ENCODE measurements around the gene EEF1AKMT3.
A peak's percentile ranks its signal among the peaks of the same experiment; 100 is the strongest.
"Not testable (repeated sequence)": the region's sequence is repeated elsewhere in the genome, so short reads cannot be mapped to it uniquely, and the experiment has no call there.

EEF1AKMT3 gene

DNA sequence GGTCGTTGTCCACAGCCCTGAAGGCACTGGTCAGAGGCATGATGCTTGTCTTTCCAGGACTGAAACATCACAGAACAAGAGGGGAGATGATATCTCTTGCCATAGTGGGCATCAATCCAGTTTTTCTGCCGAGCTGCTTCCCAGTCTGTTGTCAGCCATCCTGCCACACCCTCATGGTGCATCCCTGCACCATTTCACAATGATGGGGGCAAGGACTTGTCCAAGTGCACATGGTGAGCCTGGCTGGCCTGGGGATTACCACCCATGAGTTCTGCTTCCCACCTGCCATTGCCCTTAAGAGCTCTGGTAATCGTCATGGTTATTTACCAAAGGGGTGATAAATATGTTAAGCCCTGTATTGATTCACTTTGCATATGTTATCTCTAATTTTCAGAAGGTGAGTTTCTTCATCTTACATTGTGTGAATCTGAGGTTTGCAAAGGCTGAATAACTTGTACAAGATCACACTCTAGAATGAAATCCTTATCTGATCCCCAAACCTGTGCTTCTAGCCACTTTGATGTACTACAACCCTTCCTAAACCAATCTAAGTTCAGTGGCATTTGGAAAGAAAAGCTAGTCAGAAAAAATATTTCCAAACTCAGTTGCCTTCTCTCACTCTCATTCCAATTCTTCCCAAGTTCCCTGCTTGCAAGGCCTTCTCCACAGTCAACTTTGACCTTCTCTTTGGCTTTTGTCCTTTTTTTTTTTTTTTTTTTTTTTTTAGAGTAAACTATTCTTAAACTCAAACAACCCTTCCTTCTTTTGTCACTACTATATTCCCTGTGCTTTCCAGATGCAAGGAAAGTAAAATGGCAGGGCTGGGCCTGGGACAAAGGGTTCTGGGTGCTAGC, 43.8 kb downstream of the EEF1AKMT3 start:
- Mint-ChIP-seq H3K4me1 (ENCODE audit: low read depth) (no peaks in the 10 kb centered on the region), H3K9me3 (no peaks in the 10 kb centered on the region), H3K4me3 (no peak overlapping the region), H3K27ac (no peak overlapping the region), H3K36me3 (ENCODE audit: low read depth) (peaks cover 28% of the 10 kb centered on the region), H3K27me3 (no peaks in the 10 kb centered on the region)
- no peak for DNase-seq

DNA sequence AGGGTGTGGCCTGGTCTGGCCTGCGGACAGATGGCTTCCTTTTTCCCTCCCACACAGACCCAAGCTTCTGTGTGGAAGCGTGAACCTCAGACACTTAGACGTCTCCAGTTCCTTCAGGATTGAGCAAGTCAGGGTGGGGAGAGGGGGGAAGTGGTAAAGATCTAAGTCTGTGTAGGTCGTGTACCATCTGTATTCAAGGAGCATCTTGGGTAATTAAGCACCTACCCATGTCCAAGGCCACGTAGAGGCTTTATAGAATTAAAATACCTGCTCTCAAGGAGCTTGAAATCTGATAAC, 44.4 kb downstream of the EEF1AKMT3 start:
- DNase-seq, result no peak
- Mint-ChIP-seq H3K9me3 (no peaks in the 10 kb centered on the region), H3K27me3 (no peaks in the 10 kb centered on the region), H3K27ac (no peak overlapping the region), H3K4me1 (ENCODE audit: low read depth) (no peaks in the 10 kb centered on the region), H3K4me3 (no peak overlapping the region), H3K36me3 (ENCODE audit: low read depth) (peaks cover 30% of the 10 kb centered on the region)

DNA sequence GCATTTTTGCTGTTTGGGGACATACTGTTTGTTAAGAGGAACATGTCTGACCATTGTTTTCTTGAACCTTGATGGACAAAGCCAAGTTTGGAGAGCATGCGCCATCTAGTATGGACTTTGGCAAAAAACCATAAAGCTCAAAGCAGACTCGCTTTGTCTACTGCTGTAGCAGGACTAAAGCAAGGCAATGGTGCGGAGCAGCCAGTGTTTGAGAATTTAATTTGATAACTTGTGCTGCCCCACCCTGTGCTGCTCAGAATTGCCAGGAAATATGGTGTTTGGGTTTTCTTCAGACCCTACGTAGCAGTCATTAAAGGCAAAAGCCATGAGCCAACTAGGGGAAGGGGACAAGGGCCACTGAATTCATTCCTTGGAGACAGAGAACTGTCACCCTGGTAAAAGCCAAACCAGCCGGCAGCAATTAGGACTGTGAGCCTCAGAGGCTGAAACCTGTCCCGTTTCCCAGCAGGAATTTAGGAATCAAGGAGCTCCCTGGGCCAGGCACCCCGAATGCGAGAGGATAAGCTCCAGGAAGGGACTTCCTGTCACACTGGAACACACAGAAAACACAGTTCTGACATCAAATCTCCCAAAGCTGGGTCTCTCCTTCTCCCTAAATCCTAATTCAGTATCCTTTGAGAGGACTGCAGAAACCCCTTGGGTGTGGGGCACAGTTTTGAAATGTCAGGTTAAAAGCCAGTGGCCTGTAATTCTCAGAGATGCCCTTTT, 45.0 kb downstream of the EEF1AKMT3 start:
- H3K4me3 Mint-ChIP-seq, result no peak overlapping the region
- DNase-seq, result no peak
- H3K9me3 Mint-ChIP-seq, result no peaks in the 10 kb centered on the region
- H3K36me3 Mint-ChIP-seq (ENCODE audit: low read depth), result peaks cover 35% of the 10 kb centered on the region
- no peak overlapping the region for H3K27ac Mint-ChIP-seq
- H3K4me1 Mint-ChIP-seq (ENCODE audit: low read depth), result no peaks in the 10 kb centered on the region
- no peaks in the 10 kb centered on the region for H3K27me3 Mint-ChIP-seq

DNA sequence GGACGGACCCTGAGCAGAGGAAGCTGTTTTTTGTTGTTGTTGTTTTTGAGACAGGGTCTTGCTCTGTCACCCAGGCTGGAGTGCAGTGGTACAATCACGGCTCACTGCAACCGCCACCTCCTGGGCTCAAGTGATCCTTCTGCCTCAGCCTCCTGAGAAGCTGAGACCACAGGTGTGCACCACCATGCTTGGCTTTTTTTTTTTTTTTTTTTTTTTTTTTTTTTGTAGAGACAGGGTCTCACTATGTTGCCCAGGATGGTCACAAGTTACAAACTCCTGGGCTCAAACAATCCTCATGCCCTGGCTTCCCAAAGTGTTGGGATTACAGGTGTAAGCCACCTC, 45.5 kb downstream of the EEF1AKMT3 start:
- not testable (repeated sequence) for DNase-seq; H3K27me3 Mint-ChIP-seq; H3K4me1 Mint-ChIP-seq (ENCODE audit: low read depth); H3K4me3 Mint-ChIP-seq; H3K27ac Mint-ChIP-seq; H3K9me3 Mint-ChIP-seq
- H3K36me3 Mint-ChIP-seq (ENCODE audit: low read depth), result peaks cover 36% of the 10 kb centered on the region

DNA sequence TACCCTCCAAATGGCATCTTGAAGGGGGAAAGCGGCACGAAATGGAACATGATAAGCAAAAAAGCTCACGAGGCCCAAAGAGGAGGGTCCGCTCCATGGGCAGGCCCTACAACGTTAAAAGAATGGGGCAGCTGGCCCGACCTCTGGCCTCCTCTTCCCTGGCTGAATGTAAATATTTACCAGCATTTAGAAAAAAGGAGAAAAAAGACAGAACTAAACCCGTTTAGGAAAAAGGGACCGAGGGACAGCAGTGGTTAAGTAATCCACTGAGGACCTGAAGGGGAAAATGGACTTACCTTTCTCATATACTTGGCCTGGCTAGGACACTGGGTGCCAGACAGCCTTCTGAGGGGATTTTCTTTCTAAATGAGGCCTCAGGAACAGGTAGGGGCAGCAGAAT, 47.7 kb downstream of the EEF1AKMT3 start:
- Mint-ChIP-seq H3K27ac (peak overlapping the region; percentile 59), H3K36me3 (ENCODE audit: low read depth) (peaks cover 56% of the 10 kb centered on the region)
- not testable (repeated sequence) for DNase-seq; H3K9me3 Mint-ChIP-seq; H3K27me3 Mint-ChIP-seq; H3K4me3 Mint-ChIP-seq; H3K4me1 Mint-ChIP-seq (ENCODE audit: low read depth)

DNA sequence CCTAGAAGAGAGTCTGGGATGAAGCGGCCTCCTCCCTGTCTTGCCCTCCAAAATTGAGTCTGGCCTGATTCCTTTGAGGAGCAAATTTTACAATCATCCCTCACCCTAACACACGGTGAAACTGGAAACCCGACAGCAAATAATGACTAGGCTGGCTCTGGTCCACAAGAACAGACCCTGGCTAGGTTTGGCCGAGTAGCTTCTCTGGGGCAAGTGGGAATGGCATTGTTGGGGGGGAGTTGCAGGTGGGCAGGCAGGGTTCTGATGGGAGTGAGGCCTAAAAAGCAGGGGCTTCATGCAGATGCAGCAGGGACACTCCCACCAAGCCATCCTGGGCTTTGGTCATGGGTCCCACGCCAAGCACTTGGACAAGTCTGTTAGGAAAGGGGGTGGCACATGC, 48.6 kb downstream of the EEF1AKMT3 start:
- H3K9me3 Mint-ChIP-seq; H3K27me3 Mint-ChIP-seq; H3K4me1 Mint-ChIP-seq (ENCODE audit: low read depth); DNase-seq; H3K4me3 Mint-ChIP-seq: not testable (repeated sequence)
- Mint-ChIP-seq H3K27ac (peak overlapping the region; percentile 14), H3K36me3 (ENCODE audit: low read depth) (peaks cover 65% of the 10 kb centered on the region)

DNA sequence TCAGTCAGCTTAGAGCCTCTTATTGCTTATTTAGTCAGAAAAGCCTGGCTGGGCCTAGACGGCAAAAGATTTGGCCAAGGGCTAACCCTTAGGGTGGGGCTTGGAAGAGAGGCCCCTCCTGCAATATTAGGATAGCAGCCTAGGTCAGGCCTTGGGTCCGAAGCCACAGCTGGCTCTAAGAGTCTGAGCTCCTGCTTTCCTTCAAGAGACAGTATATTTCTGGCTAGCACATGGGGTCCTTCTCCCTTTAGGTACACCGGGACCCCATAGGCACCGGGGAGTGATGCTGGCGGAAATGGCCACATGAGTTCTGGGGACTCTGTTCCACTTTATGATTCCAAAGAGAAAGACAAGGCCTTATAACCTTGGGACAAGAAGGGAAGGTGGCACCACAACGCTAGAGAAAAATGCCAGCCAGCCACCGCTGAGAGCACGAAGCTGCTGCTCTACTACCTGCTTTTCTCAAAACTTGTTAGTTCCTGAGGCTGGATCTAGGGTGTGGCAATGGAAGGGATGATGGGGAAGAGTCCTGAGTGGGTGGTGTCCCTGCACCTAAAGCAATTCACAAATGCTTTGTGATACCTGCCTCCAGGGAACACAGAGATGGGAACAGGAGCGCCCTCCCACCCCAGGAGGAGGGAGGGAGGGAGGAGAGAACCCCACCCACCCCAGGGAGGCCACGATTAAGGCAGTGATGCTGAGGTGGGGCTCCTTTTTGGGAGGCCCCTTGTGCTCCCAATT, 49.2 kb downstream of the EEF1AKMT3 start:
- peak overlapping the region; percentile 37 for H3K27ac Mint-ChIP-seq
- no peaks in the 10 kb centered on the region for H3K4me1 Mint-ChIP-seq (ENCODE audit: low read depth)
- peaks cover 71% of the 10 kb centered on the region for H3K36me3 Mint-ChIP-seq (ENCODE audit: low read depth)
- H3K4me3 Mint-ChIP-seq, result no peak overlapping the region
- no peaks in the 10 kb centered on the region for H3K9me3 Mint-ChIP-seq
- DNase-seq, result no peak
- no peaks in the 10 kb centered on the region for H3K27me3 Mint-ChIP-seq

DNA sequence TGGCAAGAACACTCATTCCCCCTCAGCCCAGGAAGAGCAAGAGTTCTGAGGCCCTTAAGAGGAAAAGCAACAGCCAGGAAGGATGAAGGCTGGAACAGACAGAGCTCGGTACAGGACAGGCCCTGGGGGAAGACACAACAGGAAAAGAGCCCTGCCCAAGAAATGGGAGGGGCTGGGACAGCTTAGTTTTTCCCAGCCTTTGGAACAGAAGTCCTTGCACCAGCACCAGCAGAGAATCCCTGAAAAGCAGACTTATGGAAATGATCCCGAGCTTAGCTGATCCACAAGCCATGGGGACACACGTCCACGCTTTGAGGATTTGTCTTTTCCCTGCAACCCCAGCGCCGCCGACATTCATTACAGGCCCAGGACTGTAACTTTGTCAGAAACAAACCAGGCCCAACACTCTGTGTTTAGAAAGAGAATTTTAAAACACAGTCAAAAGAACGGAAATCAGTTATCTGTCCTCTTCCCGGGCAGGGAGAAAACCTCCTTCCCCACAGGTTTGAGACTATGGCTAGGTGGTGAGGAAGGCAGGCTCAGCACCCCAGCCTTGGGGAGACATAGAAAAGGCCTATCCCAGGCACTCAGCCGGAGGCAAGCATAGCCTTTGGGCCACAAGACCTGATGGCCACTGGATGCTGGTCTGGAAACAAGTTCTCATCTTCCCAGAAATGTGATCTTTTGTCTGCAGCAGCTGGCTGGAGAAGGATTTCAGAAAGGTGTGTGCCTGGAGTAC, 50.1 kb downstream of the EEF1AKMT3 start:
- H3K36me3 Mint-ChIP-seq (ENCODE audit: low read depth), result peaks cover 81% of the 10 kb centered on the region
- H3K4me3 Mint-ChIP-seq, result no peak overlapping the region
- H3K9me3 Mint-ChIP-seq, result no peaks in the 10 kb centered on the region
- no peak for DNase-seq
- H3K27ac Mint-ChIP-seq, result peak overlapping the region; percentile 57
- no peaks in the 10 kb centered on the region for H3K27me3 Mint-ChIP-seq
- H3K4me1 Mint-ChIP-seq (ENCODE audit: low read depth), result no peaks in the 10 kb centered on the region

DNA sequence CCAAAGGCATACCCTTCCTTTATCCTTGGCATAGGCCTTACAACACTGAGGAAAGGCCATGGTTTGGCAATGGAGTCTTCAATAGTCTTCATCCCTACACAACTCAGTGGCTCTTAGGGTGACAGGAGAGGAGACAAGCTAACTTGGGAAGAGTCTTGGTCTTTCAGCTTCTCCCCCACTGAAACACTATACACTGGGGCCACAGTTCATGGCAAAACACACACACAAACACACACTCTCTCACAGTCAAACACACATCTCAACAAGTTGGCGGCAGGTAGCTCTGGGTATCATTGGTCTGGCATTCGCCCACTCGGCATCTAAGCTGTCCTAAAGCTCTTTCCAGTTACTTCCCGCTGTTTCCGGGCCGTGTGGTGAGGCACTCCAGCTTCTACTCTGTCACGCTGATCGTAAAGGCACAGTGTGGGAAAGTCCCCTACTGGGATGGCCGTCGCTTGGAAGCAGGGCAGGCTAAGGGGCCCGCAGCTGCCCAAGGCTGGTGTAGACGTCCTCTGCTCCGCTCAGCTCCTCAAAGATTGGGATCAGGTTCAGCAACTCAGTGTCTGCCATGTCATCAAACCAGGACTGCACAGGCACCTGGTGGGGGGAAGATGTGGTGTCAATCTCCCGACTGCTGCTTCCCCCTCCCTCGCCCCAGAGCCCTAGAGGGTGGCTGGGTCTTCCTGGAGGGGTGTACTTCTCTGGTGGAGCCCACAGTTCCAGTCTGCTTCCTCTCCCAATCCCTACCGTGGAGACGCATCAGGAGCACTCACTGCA, 50.9 kb downstream of the EEF1AKMT3 start:
- Mint-ChIP-seq H3K27ac (peak overlapping the region; percentile 5), H3K4me3 (no peak overlapping the region), H3K36me3 (ENCODE audit: low read depth) (peaks cover 85% of the 10 kb centered on the region), H3K27me3 (no peaks in the 10 kb centered on the region), H3K4me1 (ENCODE audit: low read depth) (no peaks in the 10 kb centered on the region), H3K9me3 (no peaks in the 10 kb centered on the region)
- DNase-seq, result no peak

DNA sequence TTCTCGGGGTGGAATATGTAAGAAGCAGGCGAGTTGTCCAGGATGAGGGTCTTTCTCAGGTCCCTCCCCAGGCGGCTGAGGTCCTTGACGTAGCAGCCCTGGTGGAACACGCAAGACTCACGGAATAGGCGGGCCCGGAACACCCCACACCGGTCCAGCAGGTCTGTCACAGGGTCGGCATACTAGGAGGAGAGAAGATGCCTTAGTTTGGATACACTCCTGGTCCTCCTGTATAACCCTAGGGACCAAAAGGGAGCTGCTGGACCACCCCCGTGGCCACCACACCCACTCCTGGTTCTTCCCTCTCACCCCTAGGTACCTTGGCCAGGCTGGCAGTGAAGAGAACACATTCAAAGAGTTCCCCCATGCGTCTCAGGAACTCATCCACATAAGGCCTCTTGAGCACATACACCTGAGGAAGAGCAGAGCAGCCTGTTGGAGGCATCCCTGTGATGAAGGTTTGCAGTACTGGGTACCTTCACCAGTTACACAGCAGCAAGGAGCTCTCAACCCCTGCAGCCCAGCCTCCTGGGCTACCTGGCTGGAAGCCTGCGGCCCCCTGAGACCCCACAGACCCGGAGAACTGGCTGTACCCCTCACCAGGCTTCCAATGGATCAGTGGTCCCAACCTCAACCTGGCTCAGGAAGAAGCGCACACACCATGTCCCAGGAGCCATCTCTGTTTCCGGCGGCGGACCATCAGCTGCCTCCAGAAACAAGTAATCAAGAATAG, 51.7 kb downstream of the EEF1AKMT3 start:
- Mint-ChIP-seq H3K4me1 (ENCODE audit: low read depth) (peaks cover 3% of the 10 kb centered on the region), H3K4me3 (no peak overlapping the region), H3K36me3 (ENCODE audit: low read depth) (peaks cover 89% of the 10 kb centered on the region), H3K27ac (peak overlapping the region; percentile 9), H3K27me3 (no peaks in the 10 kb centered on the region), H3K9me3 (no peaks in the 10 kb centered on the region)
- DNase-seq, result no peak

DNA sequence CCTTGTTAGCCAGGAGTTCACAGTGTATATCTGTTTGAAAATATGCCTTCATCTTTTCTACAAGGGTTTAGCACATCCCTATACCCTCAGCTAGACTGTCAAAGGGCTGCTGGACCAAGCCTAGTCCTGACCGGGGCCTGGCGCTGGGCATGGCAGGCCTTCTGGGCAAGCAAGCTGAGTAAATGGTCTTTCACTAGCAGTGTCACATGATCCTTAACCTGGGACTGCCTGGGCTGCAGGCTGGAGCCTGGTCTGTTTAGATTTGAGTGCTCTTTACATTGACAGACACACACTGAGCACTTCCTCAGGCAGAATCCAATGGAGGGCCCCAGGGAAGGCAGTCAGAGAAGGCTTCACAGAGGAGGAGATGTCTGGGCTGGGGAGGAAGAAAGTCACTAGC, 53.0 kb downstream of the EEF1AKMT3 start:
- H3K36me3 Mint-ChIP-seq (ENCODE audit: low read depth), result peaks cover 88% of the 10 kb centered on the region
- H3K9me3 Mint-ChIP-seq, result no peaks in the 10 kb centered on the region
- H3K27me3 Mint-ChIP-seq, result no peaks in the 10 kb centered on the region
- H3K27ac Mint-ChIP-seq, result peak overlapping the region; percentile 65
- H3K4me1 Mint-ChIP-seq (ENCODE audit: low read depth), result peaks cover 15% of the 10 kb centered on the region
- DNase-seq, result no peak
- no peak overlapping the region for H3K4me3 Mint-ChIP-seq

DNA sequence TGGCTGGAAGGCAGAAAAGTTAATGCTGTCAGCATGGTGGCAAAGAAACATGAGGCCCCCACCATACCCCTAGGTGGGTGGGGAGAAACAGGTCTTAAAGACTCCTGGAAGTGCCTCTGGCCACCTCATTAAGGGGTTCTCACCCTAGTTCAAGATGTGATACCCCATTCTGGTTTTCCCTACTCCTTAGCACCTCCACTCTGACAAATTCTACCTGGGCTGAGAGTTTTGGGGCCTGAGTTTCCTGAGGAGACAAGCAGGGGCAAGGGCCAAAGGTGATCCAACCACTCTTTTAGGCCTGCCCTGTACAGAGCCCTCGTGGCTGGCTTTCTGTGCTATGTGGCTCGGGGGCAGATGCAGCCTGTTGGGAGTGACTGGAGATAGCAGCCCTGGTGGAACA, 54.0 kb downstream of the EEF1AKMT3 start:
- DNase-seq, result no peak
- peaks cover 20% of the 10 kb centered on the region for H3K4me1 Mint-ChIP-seq (ENCODE audit: low read depth)
- peak overlapping the region; percentile 71 for H3K27ac Mint-ChIP-seq
- no peak overlapping the region for H3K4me3 Mint-ChIP-seq
- no peaks in the 10 kb centered on the region for H3K9me3 Mint-ChIP-seq
- H3K27me3 Mint-ChIP-seq, result no peaks in the 10 kb centered on the region
- peaks cover 80% of the 10 kb centered on the region for H3K36me3 Mint-ChIP-seq (ENCODE audit: low read depth)

DNA sequence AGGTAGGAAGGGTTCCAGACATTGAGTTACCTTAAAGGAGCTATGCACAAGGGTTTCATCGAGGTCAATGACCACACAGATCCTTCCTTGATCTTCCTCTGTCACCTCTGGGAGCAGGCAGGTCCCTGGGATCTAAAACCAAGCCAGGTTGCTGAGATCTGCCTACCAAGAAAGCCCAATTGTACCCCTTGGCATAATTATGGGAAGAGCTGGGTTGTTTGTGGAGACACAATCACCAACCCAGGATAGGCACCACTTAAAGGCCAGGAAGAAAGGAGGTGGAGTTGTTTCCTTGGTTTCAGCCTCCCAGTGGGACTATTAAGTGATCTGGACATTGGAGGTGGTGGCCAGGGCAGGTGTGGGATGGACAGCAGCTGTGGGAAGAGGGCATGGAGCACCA, 54.6 kb downstream of the EEF1AKMT3 start:
- H3K4me1 Mint-ChIP-seq (ENCODE audit: low read depth), result peaks cover 26% of the 10 kb centered on the region
- H3K36me3 Mint-ChIP-seq (ENCODE audit: low read depth), result peaks cover 75% of the 10 kb centered on the region
- H3K27me3 Mint-ChIP-seq, result no peaks in the 10 kb centered on the region
- no peaks in the 10 kb centered on the region for H3K9me3 Mint-ChIP-seq
- H3K4me3 Mint-ChIP-seq, result no peak overlapping the region
- DNase-seq, result no peak
- H3K27ac Mint-ChIP-seq, result peak overlapping the region; percentile 71

Measured in activated T-cell treated with anti-CD3 and anti-CD28 coated beads, Interleukin-2, amount 50 U/mL, for 24 hours (primary cell).